K562 (cell line): ENCODE data around the gene ABHD16B. TPM values are rescaled to one million over a fixed set of nuclear protein-coding genes. Genes with fewer than 3 reads are reported as not detected.

ENCODE experiments used
- ARID3B ChIP-seq: fragments of 250-450 bp; sonication (Bioruptor Pico); IDR thresholded peaks from 2 replicates; pipeline ENCODE4 v1.4.0; 2020; ENCODE audit warnings: borderline replicate concordance
- BRCA1 ChIP-seq, 2 experiments: fragments of 450-650 bp in 1 of 2; sonication (generic) in 1 of 2; formaldehyde crosslinking in 1 of 2; IDR thresholded peaks; 2 replicates each; pipeline versions ENCODE4 v1.5.0 to v1.6.1; 2017 to 2020; ENCODE audit warnings: mild to moderate bottlenecking in 1 of 2, missing genetic modification reagents in 1 of 2
- CGGBP1 ChIP-seq: fragments of 250-450 bp; sonication (Bioruptor Pico); IDR thresholded peaks from 2 replicates; pipeline ENCODE4 v1.9.0; 2021; ENCODE audit warnings: mild to moderate bottlenecking
- OTX1 ChIP-seq: fragments of 450-650 bp; formaldehyde crosslinking; IDR thresholded peaks from 2 replicates; pipeline ENCODE4 v1.4.0; 2022; ENCODE audit warnings: mild to moderate bottlenecking
- RBM39 ChIP-seq: fragments of 200-400 bp; formaldehyde crosslinking; optimal IDR thresholded peaks from 2 replicates; pipeline ENCODE3; 2018; ENCODE audit warnings: low read depth, low read length
- ZHX1 ChIP-seq: fragments of 150-350 bp; conservative IDR thresholded peaks from 2 replicates; pipeline ENCODE4 v1.6.1; 2014; ENCODE audit warnings: low read length
- ZNF175 ChIP-seq: fragments of 200-800 bp; sonication (Bioruptor generic); IDR thresholded peaks from 2 replicates; pipeline ENCODE4 v1.6.1; 2016; ENCODE audit warnings: low read depth, mild to moderate bottlenecking, missing genetic modification characterization, missing compliant biosample characterization
- ZNF644 ChIP-seq: fragments of 200-800 bp; sonication (Bioruptor generic); IDR thresholded peaks from 2 replicates; pipeline ENCODE4 v1.6.1; 2016; ENCODE audit warnings: low read depth, missing genetic modification characterization, missing compliant biosample characterization
- polyA plus RNA-seq, 8 experiments: library from polyadenylated mRNA; depleted of rRNA in 4 of 8; stranded (reverse) in 5 of 8; unstranded in 3 of 8; fragments of >200 nt; fragmentation: Nextera tagmentation in 2 of 8; fragmentation: Illumina TruSeq in 1 of 8; extraction: Ambion mirVana in 2 of 8; extraction: Trizol in 1 of 8; gene quantifications; 2 replicates each; pipeline versions ENCODE4 v1.2.1 to v1.2.3, GENCODE V29; 2011 to 2014; ENCODE audit warnings: inconsistent platforms in 1 of 8, missing spikeins in 1 of 8
- total RNA-seq, 7 experiments: library from RNA; depleted of rRNA in 6 of 7; stranded (reverse); fragments of >200 nt in 6 of 7; fragmentation: Illumina TruSeq in 2 of 7; extraction: Trizol in 2 of 7; gene quantifications; 2 replicates each; pipeline versions ENCODE4 v1.2.1 to v1.2.3, GENCODE V29; 2011 to 2021; ENCODE audit warnings: low replicate concordance in 1 of 7

The ABHD16B gene
- total and polyA plus RNA-seq, 9 of the 15 experiments (the other 6 are each of a cell fraction or from before 2014, with no cell fraction given): not detected

GRCh38 chr20:63825331-63826118 lies 35.8 kb upstream of the ABHD16B start (continued):
- TF ChIP-seq BRCA1 (IDR thresholded peaks at IDR 0.05) (no peak), BRCA1 (CRISPR knock-in tag; IDR thresholded peaks at IDR 0.05) (no peak), ZNF175 (no peak), ARID3B (CRISPR knock-in tag) (no peak), CGGBP1 (CRISPR knock-in tag) (no peak), RBM39 (no peak), ZNF644 (tag) (no peak), OTX1 (CRISPR knock-in tag) (no peak), ZHX1 (no peak)
- TF ChIP-seq, all 486 proteins: peak for 0
